DND-41 (cell line): Measurements from ENCODE around the gene ZBTB45.

Experiments
- ATAC-seq: fragments of 200-7000 bp; cut with Tn5 transposase; 3 replicates; pipeline ENCODE4 v1.9.1; 2021; ENCODE audit warnings: low read depth; ENCODE audit not compliant: insufficient read depth
- DNase-seq: peaks from one replicate; pipeline ENCODE4 v3.0.0-alpha.2; 2020
- H2AFZ ChIP-seq: 2 replicates; pipeline ENCODE4 v1.6.0; 2012; ENCODE audit warnings: low read depth, low read length
- H3K27ac ChIP-seq: 2 replicates; pipeline ENCODE4 v1.5.1; 2012; ENCODE audit warnings: low read length, inconsistent platforms
- H3K27me3 ChIP-seq: fragments of 200-600 bp; sonication (generic); 2 replicates; pipeline ENCODE4 v1.6.0; 2012; ENCODE audit warnings: low read length, mild to moderate bottlenecking, inconsistent platforms; ENCODE audit not compliant: insufficient read depth, poor library complexity
- H3K36me3 ChIP-seq: 2 replicates; pipeline ENCODE4 v1.5.1; 2012; ENCODE audit warnings: low read length, inconsistent platforms; ENCODE audit not compliant: insufficient read depth
- H3K4me1 ChIP-seq: 2 replicates; pipeline ENCODE4 v1.5.1; 2012; ENCODE audit warnings: mild to moderate bottlenecking, low read length; ENCODE audit not compliant: insufficient read depth
- H3K4me2 ChIP-seq: 2 replicates; pipeline ENCODE4 v1.6.0; 2012; ENCODE audit warnings: mild to moderate bottlenecking, moderate library complexity, low read length, inconsistent platforms; ENCODE audit not compliant: insufficient read depth
- H3K4me3 ChIP-seq, 2 experiments: fragments of 200-600 bp in 1 of 2; shearing (Covaris generic) in 1 of 2; 2 replicates each; pipeline ENCODE4 v1.5.1; 2012 to 2016; ENCODE audit warnings: inconsistent platforms in 2 of 2, low read length in 2 of 2, mild to moderate bottlenecking in 2 of 2, low read depth in 1 of 2, moderate library complexity in 1 of 2
- H3K79me2 ChIP-seq: 2 replicates; pipeline ENCODE4 v1.6.0; 2012; ENCODE audit warnings: low read length, inconsistent platforms; ENCODE audit not compliant: insufficient read depth
- H3K9ac ChIP-seq: 2 replicates; pipeline ENCODE4 v1.6.0; 2012; ENCODE audit warnings: low read depth, mild to moderate bottlenecking, inconsistent platforms, low read length, moderate library complexity
- H3K9me3 ChIP-seq: 2 replicates; pipeline ENCODE4 v1.5.1; 2012; ENCODE audit warnings: low read length, moderate library complexity, mild to moderate bottlenecking, inconsistent platforms; ENCODE audit not compliant: insufficient read depth, severe bottlenecking
- H4K20me1 ChIP-seq: 2 replicates; pipeline ENCODE4 v1.6.0; 2012; ENCODE audit warnings: low read length; ENCODE audit not compliant: insufficient read depth
- EZH2 ChIP-seq: IDR thresholded peaks from 3 replicates; pipeline ENCODE4 v1.6.1; 2012; ENCODE audit warnings: borderline replicate concordance, low read depth, mild to moderate bottlenecking, moderate library complexity, low read length, inconsistent platforms; ENCODE audit not compliant: severe bottlenecking
- TF ChIP-seq, protein P1 (sequence below): IDR thresholded peaks from 2 replicates; pipeline ENCODE4 v1.5.1; 2012; ENCODE audit warnings: borderline replicate concordance, low read length, moderate library complexity, mild to moderate bottlenecking; ENCODE audit not compliant: poor library complexity, severe bottlenecking; ENCODE audit errors: extremely low read depth

ZBTB45 gene

DNA sequence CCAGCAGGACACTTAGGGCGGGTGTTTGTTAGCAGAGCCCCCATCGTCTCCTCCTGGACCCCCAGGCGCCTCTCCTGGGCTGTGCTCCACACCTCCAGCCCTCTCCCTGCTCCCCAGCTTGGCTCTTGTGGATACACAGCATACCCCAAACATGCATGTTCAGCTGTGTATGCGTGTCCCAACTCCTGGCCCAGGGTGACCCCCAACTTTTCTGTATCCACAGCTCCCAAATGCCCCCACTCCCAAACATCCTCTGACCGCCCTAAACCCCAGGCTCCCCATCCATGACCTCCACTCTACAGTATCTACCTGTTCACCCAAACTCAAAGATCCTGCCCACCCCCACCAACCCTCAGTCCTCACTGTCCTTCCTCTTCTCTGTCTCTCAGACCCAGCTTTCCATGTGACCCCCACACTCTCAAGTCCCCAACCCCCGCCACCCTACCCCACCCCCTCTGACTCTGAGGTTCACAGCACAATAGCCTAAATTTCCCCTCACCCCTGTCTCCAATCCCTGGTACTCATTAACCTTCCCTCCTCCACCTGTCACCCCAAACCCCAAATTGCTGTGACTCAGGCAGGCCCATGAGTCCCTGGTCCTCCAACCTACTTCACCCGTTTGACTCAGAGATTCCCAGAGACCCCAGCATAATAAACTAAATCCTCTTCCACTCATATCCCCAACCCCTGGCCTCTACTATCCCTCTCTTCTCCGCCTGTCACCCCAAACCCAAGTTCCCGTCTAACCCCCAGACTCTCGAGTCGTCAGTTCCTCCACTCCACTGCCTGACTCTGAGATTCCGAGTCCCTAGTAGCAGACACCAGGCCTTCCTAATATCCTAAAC, 37.8 kb upstream of the ZBTB45 start:
- Histone ChIP-seq H3K27me3 (no peaks in the 10 kb centered on the region), H3K9ac (peak overlapping the region; percentile 96), H3K9me3 (no peaks in the 10 kb centered on the region), H4K20me1 (peaks cover 33% of the 10 kb centered on the region), H3K27ac (peak overlapping the region; percentile 63), H3K4me3 (peak overlapping the region; percentile 67 to 81; a peak in 3 of 4 replicates), H3K4me1 (peaks cover 63% of the 10 kb centered on the region), H3K79me2 (peaks cover 90% of the 10 kb centered on the region), H2AFZ (no peak overlapping the region), H3K36me3 (peaks cover 35% of the 10 kb centered on the region), H3K4me2 (peak overlapping the region; percentile 73)
- no peak for TF ChIP-seq EZH2
- TF ChIP-seq, protein P1, sequence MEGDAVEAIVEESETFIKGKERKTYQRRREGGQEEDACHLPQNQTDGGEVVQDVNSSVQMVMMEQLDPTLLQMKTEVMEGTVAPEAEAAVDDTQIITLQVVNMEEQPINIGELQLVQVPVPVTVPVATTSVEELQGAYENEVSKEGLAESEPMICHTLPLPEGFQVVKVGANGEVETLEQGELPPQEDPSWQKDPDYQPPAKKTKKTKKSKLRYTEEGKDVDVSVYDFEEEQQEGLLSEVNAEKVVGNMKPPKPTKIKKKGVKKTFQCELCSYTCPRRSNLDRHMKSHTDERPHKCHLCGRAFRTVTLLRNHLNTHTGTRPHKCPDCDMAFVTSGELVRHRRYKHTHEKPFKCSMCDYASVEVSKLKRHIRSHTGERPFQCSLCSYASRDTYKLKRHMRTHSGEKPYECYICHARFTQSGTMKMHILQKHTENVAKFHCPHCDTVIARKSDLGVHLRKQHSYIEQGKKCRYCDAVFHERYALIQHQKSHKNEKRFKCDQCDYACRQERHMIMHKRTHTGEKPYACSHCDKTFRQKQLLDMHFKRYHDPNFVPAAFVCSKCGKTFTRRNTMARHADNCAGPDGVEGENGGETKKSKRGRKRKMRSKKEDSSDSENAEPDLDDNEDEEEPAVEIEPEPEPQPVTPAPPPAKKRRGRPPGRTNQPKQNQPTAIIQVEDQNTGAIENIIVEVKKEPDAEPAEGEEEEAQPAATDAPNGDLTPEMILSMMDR = no peak
- DNase-seq (no peak), ATAC-seq (no peak)

DNA sequence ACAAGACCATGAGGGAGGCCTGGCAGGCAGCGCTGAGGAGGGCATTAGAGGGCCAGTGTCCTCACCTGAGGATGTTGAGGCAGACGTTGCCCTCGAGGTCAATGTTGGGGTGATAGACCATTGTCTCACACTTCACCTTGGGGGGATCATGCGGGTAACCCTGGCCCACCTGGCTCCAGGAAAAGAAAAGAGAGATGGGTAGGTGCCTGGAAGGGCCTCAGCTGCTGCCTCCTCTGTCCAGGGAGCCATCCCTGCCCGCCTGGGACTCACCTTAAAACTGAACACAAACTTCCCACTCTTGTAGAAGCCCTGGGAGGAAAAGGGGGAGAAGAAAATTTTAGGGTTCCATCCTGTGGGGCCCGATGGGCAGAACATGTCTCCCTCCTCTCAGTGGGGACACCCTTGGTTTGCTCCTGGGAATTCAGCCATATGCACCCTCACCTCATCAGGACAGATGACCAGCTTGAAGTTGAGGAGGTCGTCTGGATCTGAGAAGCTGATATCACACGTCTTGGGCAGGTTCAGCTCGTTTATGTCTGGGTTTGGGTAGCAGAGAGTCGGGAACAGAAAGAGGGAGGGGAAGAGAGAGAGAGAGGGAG, 37.1 kb upstream of the ZBTB45 start:
- H3K9me3 ChIP-seq = no peaks in the 10 kb centered on the region
- DNase-seq = no peak
- H3K79me2 ChIP-seq = peaks cover 84% of the 10 kb centered on the region
- H3K36me3 ChIP-seq = peaks cover 36% of the 10 kb centered on the region
- no peak for ATAC-seq
- peaks cover 70% of the 10 kb centered on the region for H3K4me1 ChIP-seq
- H3K9ac ChIP-seq = peak overlapping the region; percentile 96
- TF ChIP-seq EZH2 = no peak
- TF ChIP-seq, protein P1 = no peak
- H3K4me3 ChIP-seq = peak overlapping the region in 1 of 2 experiments; percentile 81; a peak in 3 of 4 replicates
- peak overlapping the region; percentile 63 for H3K27ac ChIP-seq
- peaks cover 40% of the 10 kb centered on the region for H4K20me1 ChIP-seq
- H2AFZ ChIP-seq = no peak overlapping the region
- H3K27me3 ChIP-seq = no peaks in the 10 kb centered on the region
- H3K4me2 ChIP-seq = peak overlapping the region; percentile 73

DNA sequence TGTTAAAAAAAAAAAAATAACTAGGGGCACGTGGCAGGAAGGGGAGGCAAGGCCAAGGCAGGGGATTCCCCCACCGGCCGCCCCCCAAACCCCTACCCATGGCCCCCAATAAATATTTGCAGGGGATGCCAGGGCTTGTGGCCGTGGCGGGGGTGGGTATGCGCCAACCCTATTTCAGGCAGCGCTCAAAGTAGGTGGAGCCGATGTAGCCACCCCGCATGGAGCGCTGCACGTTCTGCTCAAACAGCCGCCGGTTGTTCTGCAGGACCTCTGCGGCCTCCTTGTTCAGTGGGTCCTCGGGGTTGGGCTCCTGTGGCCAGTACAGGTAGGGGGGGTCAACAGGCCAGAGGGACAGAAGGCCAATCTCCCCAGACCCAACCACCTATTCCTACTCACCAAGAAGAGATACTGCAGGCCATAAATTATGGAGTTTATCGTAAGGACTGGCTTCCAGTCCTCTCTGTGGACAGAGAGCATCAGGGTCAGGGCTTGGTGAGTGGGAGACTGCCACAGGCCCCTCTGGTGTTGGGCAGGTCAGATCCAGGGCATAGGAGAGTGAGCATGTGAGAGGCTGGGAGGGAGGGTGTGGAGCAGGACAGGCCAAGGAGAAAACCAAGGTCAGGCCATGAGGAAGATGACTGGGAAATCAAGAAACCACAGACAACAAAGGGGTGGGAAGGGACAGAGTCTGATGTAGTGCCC, 36.5 kb upstream of the ZBTB45 start:
- peak overlapping the region; percentile 96 for H3K9ac ChIP-seq
- peaks cover 82% of the 10 kb centered on the region for H3K79me2 ChIP-seq
- DNase-seq = no peak
- no peaks in the 10 kb centered on the region for H3K27me3 ChIP-seq
- H4K20me1 ChIP-seq = peaks cover 46% of the 10 kb centered on the region
- peaks cover 38% of the 10 kb centered on the region for H3K36me3 ChIP-seq
- H3K4me1 ChIP-seq = peaks cover 75% of the 10 kb centered on the region
- H3K27ac ChIP-seq = no peak overlapping the region
- TF ChIP-seq, protein P1 = no peak
- no peak for TF ChIP-seq EZH2
- H2AFZ ChIP-seq = no peak overlapping the region
- ATAC-seq = no peak
- H3K4me2 ChIP-seq = peak overlapping the region; percentile 93
- H3K4me3 ChIP-seq = peak overlapping the region in 1 of 2 experiments; percentile 22; a peak in 1 of 4 replicates
- H3K9me3 ChIP-seq = no peaks in the 10 kb centered on the region
